RWPE1 (cell line): Measurements from ENCODE around the gene SLC33A1.

Source experiments
- CTCF ChIA-PET: fragments of 350-600 bp; sonication (Branson Sonifier 250); formaldehyde crosslinking; extraction: SDS; loops from one replicate; lab custom pipeline; 2021; lab: Yijun Ruan, JAX
- POLR2A ChIA-PET: fragments of 400-600 bp; formaldehyde crosslinking; extraction: SDS; loops from one replicate; lab custom pipeline; 2020; ENCODE audit warnings: antibody characterized with exemption; ENCODE audit not compliant: low non-redundant PET; lab: Yijun Ruan, JAX
- DNase-seq: peaks from one replicate; pipeline ENCODE4 v3.0.0; 2012; ENCODE audit warnings: low spot score
- H3K27ac ChIP-seq: fragments of 450-650 bp; 2 replicates; pipeline ENCODE4 v1.5.1; 2017
- TF ChIP-seq, protein P1 (sequence below): fragments of 450-650 bp; conservative IDR thresholded peaks from 2 replicates; pipeline ENCODE4 v1.5.1; 2017; ENCODE audit warnings: low read depth, mild to moderate bottlenecking

SLC33A1 gene

DNA sequence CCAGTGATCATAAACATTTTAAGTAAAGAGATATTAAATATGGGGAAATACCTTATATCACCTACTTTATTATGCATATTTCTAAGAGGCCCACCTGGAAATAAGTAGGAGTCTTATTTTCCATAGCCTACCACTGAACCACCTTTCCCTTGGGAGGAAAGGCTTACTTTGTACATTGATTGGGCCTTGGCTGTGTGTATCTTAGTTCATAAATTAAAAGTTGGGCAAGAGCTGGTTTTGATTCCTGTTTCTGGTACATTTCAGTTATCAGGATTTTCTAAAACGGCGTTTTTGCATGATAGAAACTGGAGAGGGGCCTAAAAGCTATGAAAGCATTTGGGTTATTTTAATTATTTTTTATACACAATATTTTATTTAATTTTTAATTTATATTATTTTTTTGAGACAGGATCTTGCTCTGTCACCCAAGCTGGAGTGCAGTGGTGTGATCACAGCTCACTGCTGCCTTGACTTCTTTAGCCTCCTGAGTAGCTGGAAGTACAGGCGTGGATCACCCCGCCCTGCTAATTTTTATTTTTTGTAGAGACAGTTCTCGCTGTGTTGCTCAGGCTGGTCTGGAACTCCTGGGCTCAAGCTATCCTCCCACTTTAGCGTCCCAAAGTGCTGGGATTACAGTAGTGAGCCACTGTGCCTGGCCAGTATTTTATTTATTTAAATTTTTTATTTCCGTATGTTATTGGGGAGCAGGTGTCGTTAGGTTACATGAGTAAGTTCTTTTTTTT is 18.8 kb upstream of the SLC33A1 start:
- TF ChIP-seq, protein P1, sequence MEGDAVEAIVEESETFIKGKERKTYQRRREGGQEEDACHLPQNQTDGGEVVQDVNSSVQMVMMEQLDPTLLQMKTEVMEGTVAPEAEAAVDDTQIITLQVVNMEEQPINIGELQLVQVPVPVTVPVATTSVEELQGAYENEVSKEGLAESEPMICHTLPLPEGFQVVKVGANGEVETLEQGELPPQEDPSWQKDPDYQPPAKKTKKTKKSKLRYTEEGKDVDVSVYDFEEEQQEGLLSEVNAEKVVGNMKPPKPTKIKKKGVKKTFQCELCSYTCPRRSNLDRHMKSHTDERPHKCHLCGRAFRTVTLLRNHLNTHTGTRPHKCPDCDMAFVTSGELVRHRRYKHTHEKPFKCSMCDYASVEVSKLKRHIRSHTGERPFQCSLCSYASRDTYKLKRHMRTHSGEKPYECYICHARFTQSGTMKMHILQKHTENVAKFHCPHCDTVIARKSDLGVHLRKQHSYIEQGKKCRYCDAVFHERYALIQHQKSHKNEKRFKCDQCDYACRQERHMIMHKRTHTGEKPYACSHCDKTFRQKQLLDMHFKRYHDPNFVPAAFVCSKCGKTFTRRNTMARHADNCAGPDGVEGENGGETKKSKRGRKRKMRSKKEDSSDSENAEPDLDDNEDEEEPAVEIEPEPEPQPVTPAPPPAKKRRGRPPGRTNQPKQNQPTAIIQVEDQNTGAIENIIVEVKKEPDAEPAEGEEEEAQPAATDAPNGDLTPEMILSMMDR, result no peak
- no peak for DNase-seq
- ChIA-PET CTCF (interaction anchor here (0.6 to 0.8 kb wide), 2 partner anchors 83 to 935 kb away, joined by 3 to 4 read pairs; no protein-coding TSS in a partner anchor), POLR2A (interaction anchor here (0.6 kb wide), 1 partner anchor 13 kb away, joined by 5 read pairs; no protein-coding TSS in a partner anchor)
- H3K27ac ChIP-seq, result no peak overlapping the region

DNA sequence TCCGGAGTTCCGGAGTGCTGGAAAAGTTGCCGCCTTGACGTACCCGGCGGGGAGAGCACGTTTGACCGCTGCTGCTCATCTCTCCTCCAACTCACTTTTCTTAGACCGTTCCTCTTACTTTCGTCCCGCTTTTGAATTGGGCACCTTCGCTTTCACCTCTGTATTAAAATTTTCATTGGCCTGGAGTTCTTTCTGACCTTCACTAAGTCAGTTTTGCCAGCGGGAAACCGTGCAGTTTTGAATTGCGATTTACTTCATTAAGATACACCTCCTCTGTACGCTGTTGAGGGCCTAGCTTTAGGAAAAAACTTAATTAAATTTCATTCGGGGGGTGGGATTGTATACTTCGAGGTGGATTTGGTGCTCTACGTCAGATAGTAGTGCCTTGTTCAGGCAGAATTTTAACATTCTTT is 17.5 kb upstream of the SLC33A1 start:
- CTCF ChIA-PET, result interaction anchor here (0.5 to 0.7 kb wide), 5 partner anchors 11 to 1797 kb away, joined by 3 to 7 read pairs (median 3); no protein-coding TSS in a partner anchor
- POLR2A ChIA-PET, result interaction anchor here (0.7 to 0.9 kb wide), 2 partner anchors 10 to 66 kb away, joined by 3 to 4 read pairs; partner anchors contain the start of gene C3orf33
- no peak for DNase-seq

DNA sequence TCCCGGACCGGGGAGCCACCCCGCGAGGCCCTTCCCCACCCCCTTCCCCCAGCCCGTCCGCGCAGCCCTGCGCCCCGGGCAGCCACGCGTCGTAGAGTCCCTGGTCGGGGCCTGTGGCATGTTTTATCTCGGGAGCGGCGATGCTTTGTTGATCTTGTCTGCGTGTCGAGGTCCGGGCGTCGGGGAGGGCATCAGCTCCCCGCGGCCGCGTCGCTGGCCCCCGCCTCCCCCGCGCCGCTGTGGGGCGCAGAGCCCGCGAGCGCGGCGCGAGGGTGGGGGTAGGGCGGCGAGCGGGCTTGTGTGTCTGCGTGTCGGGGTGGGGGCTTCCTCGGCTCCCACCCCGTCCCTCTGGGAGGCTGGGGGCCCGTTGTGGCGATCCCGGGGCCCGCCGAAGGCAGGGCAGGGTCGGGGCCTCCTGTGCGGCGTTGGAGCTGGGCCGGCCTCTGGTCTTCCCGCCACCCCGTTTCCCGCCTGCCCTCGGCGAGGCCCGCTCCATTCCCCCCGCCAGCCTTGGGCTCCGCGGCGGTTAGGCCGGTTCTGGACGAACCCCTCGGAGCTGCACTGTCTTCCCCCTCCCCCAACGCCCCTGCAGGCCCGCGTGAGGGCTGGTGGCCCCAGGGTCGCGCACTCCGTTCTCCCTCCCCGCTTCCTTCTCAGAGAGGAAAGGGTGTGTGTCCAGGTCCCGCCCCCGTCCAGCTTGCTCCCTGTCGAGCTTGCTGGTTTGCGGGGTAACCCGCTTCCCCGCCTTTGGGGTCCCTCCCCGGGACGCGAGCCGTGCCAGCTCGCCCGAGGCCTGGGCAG is 16.9 kb upstream of the SLC33A1 start:
- ChIA-PET CTCF (interaction anchor here (0.5 to 0.6 kb wide), 4 partner anchors 12 to 1796 kb away, joined by 3 to 7 read pairs (median 4); no protein-coding TSS in a partner anchor), POLR2A (interaction anchor here (0.9 kb wide), 1 partner anchor 65 kb away, joined by 4 read pairs; the partner anchor contains the start of gene C3orf33)
- TF ChIP-seq, protein P1, result no peak
- H3K27ac ChIP-seq, result peak overlapping the region; percentile 97
- DNase-seq, result peak; percentile 57

More for the DNA sequence above, 17.5 kb upstream of the SLC33A1 start:
- peak overlapping the region; percentile 97 for H3K27ac ChIP-seq
- TF ChIP-seq, protein P1, result no peak

DNA sequence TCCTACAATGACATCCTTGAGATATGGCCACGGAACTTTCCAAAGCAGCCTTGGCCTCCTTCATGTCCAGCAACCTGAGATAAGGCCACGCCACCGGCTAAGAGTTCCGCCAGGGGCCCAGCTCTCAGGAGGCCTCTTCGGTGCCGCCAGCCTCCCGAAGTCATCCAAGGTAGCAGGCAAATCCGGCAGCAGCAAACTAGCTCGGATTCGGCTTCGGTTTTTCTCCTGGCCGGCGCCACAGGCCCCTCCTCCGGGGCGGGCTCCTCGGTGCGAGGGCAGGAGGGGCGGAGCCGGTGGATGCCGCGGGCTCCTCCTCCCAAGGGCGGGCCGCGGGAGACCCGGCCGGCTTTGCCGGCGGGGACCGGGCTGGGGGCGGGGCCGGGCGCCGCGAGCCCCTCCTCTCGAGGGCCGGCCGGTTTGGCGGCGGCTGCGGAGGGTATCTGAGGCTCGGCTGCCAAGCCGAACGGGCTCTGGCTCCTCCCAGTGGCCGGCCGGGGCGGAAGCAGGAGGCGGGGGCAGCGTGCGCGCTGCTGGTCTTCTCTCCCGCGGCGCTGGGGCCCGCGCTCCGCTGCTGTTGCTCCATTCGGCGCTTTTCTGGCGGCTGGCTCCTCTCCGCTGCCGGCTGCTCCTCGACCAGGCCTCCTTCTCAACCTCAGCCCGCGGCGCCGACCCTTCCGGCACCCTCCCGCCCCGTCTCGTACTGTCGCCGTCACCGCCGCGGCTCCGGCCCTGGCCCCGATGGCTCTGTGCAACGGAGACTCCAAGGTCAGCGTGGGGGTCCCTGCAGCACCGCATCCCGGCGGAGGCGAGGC is 16.1 kb upstream of the SLC33A1 start, which contains the start of gene GMPS:
GMPS (plus strand) TSS at position 518 of the 812 bp plus-strand sequence; CDS start at position 739, 221 bp downstream.
- POLR2A ChIA-PET, result interaction anchor here (0.6 kb wide), 1 partner anchor 65 kb away, joined by 3 read pairs; no protein-coding TSS in a partner anchor
- CTCF ChIA-PET, result interaction anchor here (0.6 kb wide), 1 partner anchor 689 kb away, joined by 3 read pairs; no protein-coding TSS in a partner anchor
- TF ChIP-seq, protein P1, result peak; percentile 53
- H3K27ac ChIP-seq, result peak within 1 kb of the TSS; percentile 97
- DNase-seq, result peak; percentile 95

DNA sequence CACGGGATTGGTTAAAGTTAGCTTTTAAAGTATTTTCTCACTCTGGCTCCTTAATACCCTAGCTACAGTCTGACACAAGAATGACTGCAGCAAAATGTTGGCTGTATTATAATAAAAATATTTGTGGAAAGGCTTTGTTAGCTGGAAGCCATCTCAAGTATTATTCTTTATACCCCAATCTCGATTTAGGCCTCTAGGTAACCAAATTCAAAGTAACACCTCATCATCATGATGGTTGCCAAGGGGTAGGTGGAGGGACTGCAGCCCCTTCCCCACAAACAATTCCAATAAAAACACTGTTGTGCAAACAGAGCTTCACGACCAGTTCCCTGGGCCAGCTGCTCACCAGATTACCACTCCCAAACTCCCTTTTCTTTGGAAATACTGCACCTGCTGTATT is 15.5 kb upstream of the SLC33A1 start:
- CTCF ChIA-PET, result interaction anchor here (0.6 kb wide), 1 partner anchor 690 kb away, joined by 3 read pairs; no protein-coding TSS in a partner anchor
- no peak for DNase-seq
- POLR2A ChIA-PET, result no interaction called here
- H3K27ac ChIP-seq, result peak overlapping the region; percentile 97
- TF ChIP-seq, protein P1, result no peak
